Trophoblast cell (in vitro differentiated cells and primary cell): Measurements from ENCODE around the gene TIGD1.

Experiments used
- DNase-seq, 2 donors: peaks; one replicate each; pipeline ENCODE4 v3.0.0-alpha.2; 2016
- H2AFZ ChIP-seq: 2 replicates; pipeline ENCODE4 v1.6.1; 2013; ENCODE audit warnings: low read length, moderate library complexity, mild to moderate bottlenecking; ENCODE audit not compliant: insufficient read depth, poor library complexity
- H2AK5ac ChIP-seq: 2 replicates; pipeline ENCODE4 v1.6.1; 2013; ENCODE audit warnings: mild to moderate bottlenecking, low read length
- H2BK120ac ChIP-seq: 2 replicates; pipeline ENCODE4 v1.6.1; 2013; ENCODE audit warnings: low read length, mild to moderate bottlenecking, moderate library complexity; ENCODE audit not compliant: insufficient read depth, poor library complexity
- H2BK12ac ChIP-seq: 2 replicates; pipeline ENCODE4 v1.6.1; 2013; ENCODE audit warnings: mild to moderate bottlenecking, low read length, moderate library complexity
- H2BK5ac ChIP-seq: 2 replicates; pipeline ENCODE4 v1.6.1; 2013; ENCODE audit warnings: low read length, low read depth, moderate library complexity, mild to moderate bottlenecking; ENCODE audit not compliant: poor library complexity
- H3K14ac ChIP-seq: 2 replicates; pipeline ENCODE4 v1.6.1; 2013; ENCODE audit warnings: mild to moderate bottlenecking, low read length
- H3K18ac ChIP-seq: 2 replicates; pipeline ENCODE4 v1.6.1; 2013; ENCODE audit warnings: mild to moderate bottlenecking, low read length
- H3K23ac ChIP-seq: 2 replicates; pipeline ENCODE4 v1.6.1; 2013; ENCODE audit warnings: low read length
- H3K27ac ChIP-seq: 2 replicates; pipeline ENCODE4 v1.5.1; 2013; ENCODE audit warnings: low read depth, mild to moderate bottlenecking, inconsistent platforms, low read length, moderate library complexity
- H3K27me3 ChIP-seq: 2 replicates; pipeline ENCODE4 v1.6.1; 2013; ENCODE audit warnings: inconsistent platforms, mild to moderate bottlenecking, low read length, moderate library complexity; ENCODE audit not compliant: insufficient read depth
- H3K36me3 ChIP-seq, 2 experiments: 1 replicate in 1 of 2; 2 replicates in 1 of 2; pipeline ENCODE4 v1.6.1; 2013; ENCODE audit warnings: low read length in 2 of 2, mild to moderate bottlenecking in 2 of 2, moderate library complexity in 1 of 2; ENCODE audit not compliant: insufficient read depth in 2 of 2, control insufficient read depth in 1 of 2
- H3K4ac ChIP-seq: 2 replicates; pipeline ENCODE4 v1.6.1; 2013; ENCODE audit warnings: low read depth, mild to moderate bottlenecking, low read length, moderate library complexity
- H3K4me1 ChIP-seq, 2 experiments: 1 replicate in 1 of 2; 2 replicates in 1 of 2; pipeline ENCODE4 v1.6.1; 2013; ENCODE audit warnings: low read length in 2 of 2, mild to moderate bottlenecking in 2 of 2, moderate library complexity in 1 of 2; ENCODE audit not compliant: insufficient read depth in 2 of 2, control insufficient read depth in 1 of 2
- H3K4me2 ChIP-seq: 2 replicates; pipeline ENCODE4 v1.6.1; 2013; ENCODE audit warnings: inconsistent platforms, mild to moderate bottlenecking, low read length, moderate library complexity
- H3K4me3 ChIP-seq: 2 replicates; pipeline ENCODE4 v1.5.1; 2013; ENCODE audit warnings: mild to moderate bottlenecking, low read depth, low read length, inconsistent platforms
- H3K79me1 ChIP-seq: one replicate; pipeline ENCODE4 v1.6.1; 2013; ENCODE audit warnings: low read length
- H3K79me2 ChIP-seq: 2 replicates; pipeline ENCODE4 v1.6.1; 2013; ENCODE audit warnings: low read length, mild to moderate bottlenecking; ENCODE audit not compliant: control insufficient read depth, insufficient read depth, poor library complexity
- H3K9ac ChIP-seq: 2 replicates; pipeline ENCODE4 v1.6.1; 2013; ENCODE audit warnings: mild to moderate bottlenecking, low read length
- H3K9me3 ChIP-seq: 2 replicates; pipeline ENCODE4 v1.6.1; 2013; ENCODE audit warnings: low read depth, mild to moderate bottlenecking, control low read depth, inconsistent platforms, low read length; ENCODE audit not compliant: insufficient read depth
- H4K12ac ChIP-seq: 2 replicates; pipeline ENCODE4 v1.6.1; 2013; ENCODE audit warnings: low read depth, mild to moderate bottlenecking, low read length, moderate library complexity
- H4K8ac ChIP-seq: 2 replicates; pipeline ENCODE4 v1.6.1; 2013; ENCODE audit warnings: low read depth, mild to moderate bottlenecking, low read length, moderate library complexity
- H4K91ac ChIP-seq: one replicate; pipeline ENCODE4 v1.6.1; 2013; ENCODE audit warnings: low read depth, mild to moderate bottlenecking, low read length, moderate library complexity
- WGBS: extraction: QIAGEN DNeasy Blood & Tissue Kit; methylation state at CpG from one replicate; pipeline ENCODE4 v1.1.7; 2013; ENCODE audit warnings: missing lambda C conversion rate; ENCODE audit not compliant: insufficient read length, insufficient coverage; ENCODE audit errors: extremely low coverage; 5-methylcytosine and 5-hydroxymethylcytosine counted together

TIGD1 gene

DNA sequence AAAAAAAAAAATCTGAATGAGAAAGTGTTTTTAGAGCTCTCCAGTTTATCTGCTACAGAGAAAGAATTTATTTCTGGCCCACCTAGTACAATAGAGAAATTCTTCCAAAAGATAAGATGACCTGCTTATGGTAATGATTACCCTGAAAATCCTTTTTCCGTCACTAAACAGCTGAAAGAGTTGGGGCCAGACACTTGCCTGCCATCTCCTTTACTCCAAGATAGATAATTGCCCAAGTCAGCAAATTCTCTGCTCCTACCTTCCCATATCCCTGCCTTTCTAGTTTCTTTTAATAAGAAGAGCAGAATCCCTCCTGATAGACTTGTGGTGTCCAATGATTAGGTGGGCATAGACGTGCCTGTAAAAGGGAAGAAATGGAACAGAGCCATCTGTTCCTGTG lies 28.3 kb upstream of the TIGD1 start:
- no peaks in the 10 kb centered on the region for H3K79me2 ChIP-seq
- H3K23ac ChIP-seq: no peak overlapping the region
- no CpG with 5 or more reads among the region's 2 CpGs for WGBS
- no peak overlapping the region for H2BK5ac ChIP-seq
- no peak overlapping the region for H2AFZ ChIP-seq
- H3K4me1 ChIP-seq: peaks cover 0 to 3% of the 10 kb centered on the region in 2 experiments
- no peak overlapping the region for H3K27ac ChIP-seq
- H3K9ac ChIP-seq: no peak overlapping the region
- no peak overlapping the region for H3K4ac ChIP-seq
- no peak for DNase-seq
- peaks cover 12 to 23% of the 10 kb centered on the region in 2 experiments for H3K36me3 ChIP-seq
- H3K4me3 ChIP-seq: no peak overlapping the region
- H3K9me3 ChIP-seq: no peaks in the 10 kb centered on the region
- no peak overlapping the region for H2BK120ac ChIP-seq
- H3K18ac ChIP-seq: no peak overlapping the region
- H2AK5ac ChIP-seq: no peak overlapping the region
- no peak overlapping the region for H3K14ac ChIP-seq
- H2BK12ac ChIP-seq: no peak overlapping the region
- no peak overlapping the region for H4K8ac ChIP-seq
- H3K4me2 ChIP-seq: no peak overlapping the region
- no peak overlapping the region for H4K91ac ChIP-seq
- H4K12ac ChIP-seq: no peak overlapping the region
- H3K27me3 ChIP-seq: no peaks in the 10 kb centered on the region
- H3K79me1 ChIP-seq: no peaks in the 10 kb centered on the region

DNA sequence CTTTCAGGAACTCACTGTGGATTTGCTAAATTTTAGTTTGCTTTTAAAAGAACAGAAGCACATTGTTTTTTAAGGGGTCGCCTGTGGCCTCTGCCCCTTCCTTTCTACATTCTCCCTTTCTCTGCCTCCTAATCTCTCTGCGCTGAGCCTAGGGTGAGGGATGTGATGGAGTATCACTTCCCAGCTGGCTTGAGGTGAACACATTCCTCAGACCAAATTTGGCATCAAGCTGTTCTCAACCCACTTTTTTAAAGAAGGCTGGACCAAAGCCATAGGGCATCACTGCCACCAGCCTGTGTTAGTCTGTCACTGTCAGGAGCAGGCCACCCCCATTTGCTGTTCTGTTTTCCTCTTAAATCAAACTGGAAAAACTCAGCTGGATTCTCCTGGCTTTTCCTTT lies 27.5 kb upstream of the TIGD1 start:
- Histone ChIP-seq H3K23ac (no peak overlapping the region), H3K4me3 (no peak overlapping the region), H3K4me1 (peaks cover 0 to 3% of the 10 kb centered on the region in 2 experiments), H4K8ac (no peak overlapping the region), H3K36me3 (peaks cover 10 to 24% of the 10 kb centered on the region in 2 experiments), H3K79me2 (no peaks in the 10 kb centered on the region), H2BK120ac (no peak overlapping the region), H2BK12ac (no peak overlapping the region), H3K9me3 (no peaks in the 10 kb centered on the region), H3K79me1 (no peaks in the 10 kb centered on the region), H3K27ac (no peak overlapping the region), H2BK5ac (no peak overlapping the region), H3K14ac (no peak overlapping the region), H2AK5ac (no peak overlapping the region), H4K91ac (no peak overlapping the region), H4K12ac (no peak overlapping the region), H3K9ac (no peak overlapping the region), H2AFZ (no peak overlapping the region), H3K27me3 (no peaks in the 10 kb centered on the region), H3K4ac (no peak overlapping the region), H3K4me2 (no peak overlapping the region), H3K18ac (no peak overlapping the region)
- no peak for DNase-seq
- WGBS: no CpG with 5 or more reads among the region's 2 CpGs

DNA sequence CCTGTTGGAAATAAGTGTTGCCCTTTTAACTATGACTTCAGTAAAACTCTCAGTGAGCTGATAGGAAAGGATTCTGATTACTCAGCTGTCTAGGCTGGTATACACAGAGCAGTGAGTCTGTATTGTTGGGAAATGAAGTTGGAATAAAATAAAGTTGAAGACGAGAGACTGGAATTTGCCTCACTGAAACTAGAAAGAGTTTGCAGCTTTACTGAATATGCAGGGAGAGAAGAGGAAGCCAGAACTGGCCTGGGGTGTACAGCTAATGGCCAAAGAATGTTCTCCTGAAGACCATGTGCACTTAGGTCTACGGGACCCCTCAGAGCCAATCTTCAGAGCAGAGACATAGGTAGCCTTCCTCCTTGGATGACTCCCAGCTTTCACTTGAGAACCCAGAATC lies 26.6 kb upstream of the TIGD1 start:
- no peak overlapping the region for H3K4ac ChIP-seq
- H3K36me3 ChIP-seq: peaks cover 10 to 24% of the 10 kb centered on the region in 2 experiments
- H3K4me2 ChIP-seq: no peak overlapping the region
- WGBS: no CpG with 5 or more reads among the region's 2 CpGs
- H3K23ac ChIP-seq: no peak overlapping the region
- H3K18ac ChIP-seq: no peak overlapping the region
- no peak overlapping the region for H4K91ac ChIP-seq
- no peak overlapping the region for H2AK5ac ChIP-seq
- no peak overlapping the region for H2AFZ ChIP-seq
- no peak overlapping the region for H4K12ac ChIP-seq
- no peaks in the 10 kb centered on the region for H3K79me2 ChIP-seq
- no peak overlapping the region for H3K9ac ChIP-seq
- H3K27ac ChIP-seq: no peak overlapping the region
- no peak for DNase-seq
- no peak overlapping the region for H2BK12ac ChIP-seq
- H2BK120ac ChIP-seq: no peak overlapping the region
- H3K27me3 ChIP-seq: no peaks in the 10 kb centered on the region
- no peaks in the 10 kb centered on the region for H3K9me3 ChIP-seq
- H3K4me3 ChIP-seq: no peak overlapping the region
- no peaks in the 10 kb centered on the region for H3K79me1 ChIP-seq
- peaks cover 0 to 3% of the 10 kb centered on the region in 2 experiments for H3K4me1 ChIP-seq
- H3K14ac ChIP-seq: no peak overlapping the region
- no peak overlapping the region for H4K8ac ChIP-seq
- no peak overlapping the region for H2BK5ac ChIP-seq

DNA sequence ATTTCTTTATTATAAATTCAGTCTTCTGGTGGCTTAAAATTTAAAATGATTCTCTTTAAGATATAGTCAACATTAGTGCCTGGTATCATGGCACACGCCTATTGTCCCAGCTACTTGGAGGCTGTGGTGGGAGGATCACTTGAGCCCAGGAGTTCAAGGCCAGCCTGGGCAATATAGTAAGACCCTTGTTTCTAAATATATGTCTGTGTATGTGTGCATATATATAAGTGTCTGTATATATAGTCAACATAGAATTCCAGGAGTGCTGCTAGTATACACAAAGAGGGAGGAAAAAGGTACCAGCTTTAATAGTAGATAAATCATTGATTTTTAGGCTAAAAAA lies 25.0 kb upstream of the TIGD1 start:
- no peak overlapping the region for H2BK12ac ChIP-seq
- H4K12ac ChIP-seq: no peak overlapping the region
- H3K9ac ChIP-seq: no peak overlapping the region
- H3K4ac ChIP-seq: no peak overlapping the region
- no peak overlapping the region for H2BK120ac ChIP-seq
- H4K91ac ChIP-seq: no peak overlapping the region
- H3K27ac ChIP-seq: no peak overlapping the region
- H4K8ac ChIP-seq: no peak overlapping the region
- no peak overlapping the region for H2BK5ac ChIP-seq
- no peak for DNase-seq
- H3K4me2 ChIP-seq: no peak overlapping the region
- H3K4me1 ChIP-seq: peaks cover 0 to 3% of the 10 kb centered on the region in 2 experiments
- H3K18ac ChIP-seq: no peak overlapping the region
- no peak overlapping the region for H3K4me3 ChIP-seq
- H3K14ac ChIP-seq: no peak overlapping the region
- no peak overlapping the region for H2AFZ ChIP-seq
- no peaks in the 10 kb centered on the region for H3K79me2 ChIP-seq
- no CpG with 5 or more reads among the region's 1 CpG for WGBS
- H3K9me3 ChIP-seq: no peaks in the 10 kb centered on the region
- H3K79me1 ChIP-seq: no peaks in the 10 kb centered on the region
- H3K27me3 ChIP-seq: no peaks in the 10 kb centered on the region
- H3K23ac ChIP-seq: no peak overlapping the region
- peaks cover 10 to 24% of the 10 kb centered on the region in 2 experiments for H3K36me3 ChIP-seq
- H2AK5ac ChIP-seq: no peak overlapping the region
